ENCODE measurements around the gene HINT3. TPM values are rescaled to one million over a fixed set of nuclear protein-coding genes. Genes with fewer than 3 reads are reported as not detected.
"Not testable (repeated sequence)": the region's sequence is repeated elsewhere in the genome, so short reads cannot be mapped to it uniquely, and the experiment has no call there.

The HINT3 gene
- total RNA-seq, 3 donors from 2014 or later: 19.0 to 37.3 (median 26.2) TPM

DNA sequence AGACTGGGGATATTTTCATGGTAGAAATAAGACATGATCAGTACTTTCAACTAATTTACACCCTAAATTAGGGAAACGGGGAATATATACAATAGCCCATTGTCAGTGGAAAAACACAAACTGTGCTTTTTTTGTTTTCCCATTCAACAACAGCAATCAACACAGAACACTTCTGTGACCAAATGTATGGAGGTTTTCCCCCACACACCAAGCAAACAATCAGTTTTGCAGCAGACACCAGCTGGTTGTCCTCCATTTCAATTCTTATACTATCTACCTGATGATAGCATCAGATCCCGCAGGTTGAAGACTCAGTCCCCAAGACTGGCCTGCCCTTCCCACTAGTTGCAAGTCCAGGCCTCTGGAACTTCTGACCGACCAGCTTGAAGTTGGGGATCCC, 4.5 kb downstream of the HINT3 start:
- no peaks in the 10 kb centered on the region for H3K36me3 ChIP-seq
- TF ChIP-seq POLR2AphosphoS5 (IDR thresholded peaks at IDR 0.05): no peak
- no peaks in the 10 kb centered on the region for H3K9me3 ChIP-seq
- no peak for DNase-seq (ENCODE audit: low spot score in 2 of 2)
- no peak overlapping the region for H3K4me3 ChIP-seq
- H3K27me3 ChIP-seq: no peaks in the 10 kb centered on the region
- H3K27ac ChIP-seq: peak overlapping the region; percentile 40 to 98
- H3K4me1 ChIP-seq: peaks cover 0 to 6% of the 10 kb centered on the region in 2 donors
- intact Hi-C loops (cut with DNase I; ENCODE audit: low total_unique reads): loop anchor here (5.0 kb wide), 1 partner anchor 94 kb away; no protein-coding TSS in a partner anchor

DNA sequence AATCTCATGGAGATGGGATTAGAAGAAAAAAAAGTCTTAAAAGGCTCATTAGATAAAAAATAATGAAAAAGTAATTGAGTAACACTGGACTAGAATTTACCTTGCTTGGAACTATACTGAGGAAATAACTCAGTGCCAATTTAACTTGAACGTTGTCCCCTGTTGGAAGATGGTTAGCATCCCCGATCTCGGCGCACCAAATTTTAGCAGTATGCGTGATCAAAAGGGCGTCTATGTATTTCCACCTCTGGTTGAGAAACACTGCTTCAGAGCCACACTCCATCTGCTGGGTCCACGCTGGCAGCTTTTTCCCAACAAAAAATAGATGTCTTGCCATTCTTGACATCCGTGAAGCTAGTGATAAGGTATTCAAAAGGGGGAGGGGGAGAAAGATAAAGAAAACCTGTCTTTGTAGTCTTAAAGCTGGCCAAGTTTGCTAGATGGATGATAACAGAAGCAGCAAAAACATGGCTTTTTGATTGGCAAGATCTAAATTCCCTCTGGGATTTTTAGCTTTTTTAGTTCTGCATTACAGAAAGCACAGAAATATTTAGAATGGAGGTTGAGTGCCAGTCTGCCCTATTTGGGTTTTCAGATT, 6.4 kb downstream of the HINT3 start:
- TF ChIP-seq POLR2AphosphoS5 (IDR thresholded peaks at IDR 0.05): no peak
- no peak for TF ChIP-seq POLR2A (IDR thresholded peaks at IDR 0.05)
- TF ChIP-seq, protein P1, sequence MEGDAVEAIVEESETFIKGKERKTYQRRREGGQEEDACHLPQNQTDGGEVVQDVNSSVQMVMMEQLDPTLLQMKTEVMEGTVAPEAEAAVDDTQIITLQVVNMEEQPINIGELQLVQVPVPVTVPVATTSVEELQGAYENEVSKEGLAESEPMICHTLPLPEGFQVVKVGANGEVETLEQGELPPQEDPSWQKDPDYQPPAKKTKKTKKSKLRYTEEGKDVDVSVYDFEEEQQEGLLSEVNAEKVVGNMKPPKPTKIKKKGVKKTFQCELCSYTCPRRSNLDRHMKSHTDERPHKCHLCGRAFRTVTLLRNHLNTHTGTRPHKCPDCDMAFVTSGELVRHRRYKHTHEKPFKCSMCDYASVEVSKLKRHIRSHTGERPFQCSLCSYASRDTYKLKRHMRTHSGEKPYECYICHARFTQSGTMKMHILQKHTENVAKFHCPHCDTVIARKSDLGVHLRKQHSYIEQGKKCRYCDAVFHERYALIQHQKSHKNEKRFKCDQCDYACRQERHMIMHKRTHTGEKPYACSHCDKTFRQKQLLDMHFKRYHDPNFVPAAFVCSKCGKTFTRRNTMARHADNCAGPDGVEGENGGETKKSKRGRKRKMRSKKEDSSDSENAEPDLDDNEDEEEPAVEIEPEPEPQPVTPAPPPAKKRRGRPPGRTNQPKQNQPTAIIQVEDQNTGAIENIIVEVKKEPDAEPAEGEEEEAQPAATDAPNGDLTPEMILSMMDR (IDR thresholded peaks at IDR 0.05): no peak
- Histone ChIP-seq H3K4me3 (no peak overlapping the region), H3K4me1 (peaks cover 0 to 6% of the 10 kb centered on the region in 2 donors), H3K9me3 (no peaks in the 10 kb centered on the region), H3K27me3 (no peaks in the 10 kb centered on the region), H3K36me3 (no peaks in the 10 kb centered on the region), H3K27ac (peak overlapping the region in 1 of 2 donors; percentile 36)
- no peak for DNase-seq (ENCODE audit: low spot score in 2 of 2)
- intact Hi-C loops (cut with DNase I; ENCODE audit: low total_unique reads): loop anchor here (5.0 kb wide), 1 partner anchor 96 kb away; no protein-coding TSS in a partner anchor

DNA sequence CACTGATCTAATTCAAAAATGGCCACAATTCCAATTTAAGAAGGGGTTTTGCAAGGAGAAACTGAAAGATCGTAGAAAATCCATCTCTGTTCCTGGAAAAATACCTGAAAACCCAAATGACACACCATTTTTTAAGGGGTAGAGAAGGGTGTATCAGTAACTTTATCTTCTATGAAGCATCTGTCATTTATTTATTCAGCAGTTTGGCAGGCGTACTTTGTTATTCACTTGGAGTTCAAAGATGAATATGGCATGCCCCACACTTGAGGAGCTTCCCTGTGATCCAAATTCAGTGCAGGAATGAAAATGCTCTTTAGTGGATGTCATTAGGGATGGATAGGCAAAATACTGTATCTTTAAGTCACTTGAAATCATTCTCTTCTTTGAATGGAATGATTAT, 7.2 kb downstream of the HINT3 start:
- peak overlapping the region in 1 of 2 donors; percentile 65 for H3K27ac ChIP-seq
- intact Hi-C loops (cut with DNase I; ENCODE audit: low total_unique reads): loop anchor here (5.0 kb wide), 1 partner anchor 97 kb away; no protein-coding TSS in a partner anchor
- H3K9me3 ChIP-seq: no peaks in the 10 kb centered on the region

DNA sequence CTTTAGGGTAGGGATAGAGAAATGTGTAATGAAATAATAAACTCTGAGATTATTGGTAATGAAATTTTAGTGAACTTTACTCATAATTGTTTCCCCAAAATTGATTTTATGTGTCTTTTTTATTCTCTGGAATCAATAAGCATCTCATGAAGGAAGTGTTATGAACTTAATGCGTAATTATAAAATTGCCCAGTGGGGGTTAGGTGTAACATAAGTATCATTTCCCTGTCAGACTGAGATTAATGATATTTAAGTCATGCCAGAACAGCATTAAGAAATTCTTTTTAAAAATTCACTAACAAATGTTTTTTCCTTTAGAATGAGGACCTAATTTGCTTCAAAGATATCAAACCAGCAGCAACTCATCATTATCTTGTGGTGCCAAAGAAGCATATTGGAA, 10.0 kb downstream of the HINT3 start:
- no peak for DNase-seq (ENCODE audit: low spot score in 2 of 2)
- Histone ChIP-seq H3K27me3 (no peaks in the 10 kb centered on the region), H3K4me3 (no peak overlapping the region), H3K9me3 (no peaks in the 10 kb centered on the region), H3K4me1 (no peaks in the 10 kb centered on the region), H3K36me3 (no peaks in the 10 kb centered on the region), H3K27ac (no peak overlapping the region)
- intact Hi-C loops (cut with DNase I; ENCODE audit: low total_unique reads): no loop called here
- TF ChIP-seq, protein P1 (IDR thresholded peaks at IDR 0.05): no peak
- TF ChIP-seq POLR2AphosphoS5 (IDR thresholded peaks at IDR 0.05): no peak
- no peak for TF ChIP-seq POLR2A (IDR thresholded peaks at IDR 0.05)

More for the DNA sequence above, 7.2 kb downstream of the HINT3 start:
- no peak for DNase-seq (ENCODE audit: low spot score in 2 of 2)
- no peak for TF ChIP-seq POLR2AphosphoS5 (IDR thresholded peaks at IDR 0.05)
- TF ChIP-seq, protein P1 (IDR thresholded peaks at IDR 0.05): no peak
- no peak overlapping the region for H3K4me3 ChIP-seq
- no peaks in the 10 kb centered on the region for H3K36me3 ChIP-seq
- H3K27me3 ChIP-seq: no peaks in the 10 kb centered on the region
- H3K4me1 ChIP-seq: no peaks in the 10 kb centered on the region

DNA sequence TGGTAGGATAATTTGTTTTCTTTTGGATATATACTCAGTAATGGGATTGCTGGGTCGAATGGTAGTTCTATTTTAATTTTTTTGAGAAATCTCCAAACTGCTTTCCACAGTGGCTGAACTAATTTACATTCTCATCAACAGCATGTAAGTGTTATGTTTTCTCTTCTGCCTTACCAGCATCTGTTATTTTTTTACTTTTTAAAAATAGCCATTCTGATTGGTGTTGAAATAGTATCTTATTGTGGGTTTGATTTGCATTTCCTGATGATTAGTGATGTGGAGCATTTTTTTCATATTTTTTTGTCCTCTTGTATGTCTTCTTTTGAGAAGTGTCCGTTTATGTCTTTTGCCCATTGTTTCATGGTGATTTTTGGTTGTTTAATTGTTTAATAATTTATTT, 11.9 kb downstream of the HINT3 start:
- Histone ChIP-seq H3K27ac (no peak overlapping the region), H3K4me1 (no peaks in the 10 kb centered on the region), H3K4me3 (no peak overlapping the region), H3K27me3 (no peaks in the 10 kb centered on the region), H3K36me3 (no peaks in the 10 kb centered on the region), H3K9me3 (no peaks in the 10 kb centered on the region)
- TF ChIP-seq POLR2A (IDR thresholded peaks at IDR 0.05): no peak
- intact Hi-C loops (cut with DNase I; ENCODE audit: low total_unique reads): no loop called here
- DNase-seq (ENCODE audit: low spot score in 2 of 2): no peak

DNA sequence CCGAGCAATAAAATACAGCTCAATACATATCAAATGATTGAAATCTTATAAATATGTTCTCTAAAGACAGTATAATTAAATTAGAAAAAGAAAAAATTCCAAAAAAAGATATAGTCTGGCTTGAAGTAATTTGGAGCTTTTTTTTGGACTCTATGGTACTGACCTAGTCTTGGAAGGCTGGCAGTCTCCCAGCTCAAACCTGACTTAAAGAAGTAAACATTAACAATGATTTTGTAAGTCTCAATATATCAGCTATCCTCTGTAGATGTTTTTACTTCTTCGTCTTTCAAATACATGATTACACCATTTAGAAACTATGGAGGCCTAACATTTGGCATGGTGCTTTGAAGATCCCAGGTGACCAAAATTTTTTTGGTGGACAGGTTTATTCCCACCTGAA, 14.2 kb downstream of the HINT3 start:
- TF ChIP-seq, protein P1 (IDR thresholded peaks at IDR 0.05): no peak
- TF ChIP-seq POLR2A (IDR thresholded peaks at IDR 0.05) (no peak), POLR2AphosphoS5 (IDR thresholded peaks at IDR 0.05) (no peak)
- Histone ChIP-seq H3K27ac (no peak overlapping the region), H3K4me3 (no peak overlapping the region), H3K36me3 (peaks cover 5% of the 10 kb centered on the region), H3K4me1 (no peaks in the 10 kb centered on the region), H3K9me3 (no peaks in the 10 kb centered on the region), H3K27me3 (no peaks in the 10 kb centered on the region)
- intact Hi-C loops (cut with DNase I; ENCODE audit: low total_unique reads): no loop called here
- DNase-seq (ENCODE audit: low spot score in 2 of 2): no peak

DNA sequence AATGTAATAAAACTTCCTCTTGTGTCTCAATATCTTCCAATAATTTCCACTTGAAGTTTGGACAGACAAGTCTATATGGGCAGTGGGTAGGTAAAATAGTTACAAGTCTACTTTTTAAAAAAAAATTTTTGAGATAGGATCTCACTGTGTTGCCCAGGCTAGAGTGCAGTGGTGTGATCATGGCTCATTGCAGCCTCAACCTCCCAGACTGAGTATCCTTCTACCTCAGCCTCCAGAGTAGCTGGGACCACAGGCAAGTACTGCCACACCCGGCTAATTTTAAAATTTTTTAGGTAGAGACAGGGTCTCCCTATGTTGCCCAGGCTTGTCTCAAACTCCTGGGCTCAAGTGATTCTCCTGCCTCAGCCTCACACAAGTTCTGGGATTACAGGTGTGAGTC, 15.9 kb downstream of the HINT3 start:
- H3K27ac ChIP-seq; H3K4me3 ChIP-seq; H3K9me3 ChIP-seq; intact Hi-C loops (cut with DNase I; ENCODE audit: low total_unique reads); DNase-seq (ENCODE audit: low spot score in 2 of 2); H3K4me1 ChIP-seq; H3K36me3 ChIP-seq; H3K27me3 ChIP-seq: not testable (repeated sequence)
